ENCODE measurements around the gene WLS. TPM values are rescaled to one million over a fixed set of nuclear protein-coding genes. Genes with fewer than 3 reads are reported as not detected.
A peak's percentile ranks its signal among the peaks of the same experiment; 100 is the strongest.

The WLS gene
- total RNA-seq, 4 donors from 2014 or later: 44.4 to 114 (median 55.2) TPM

DNA sequence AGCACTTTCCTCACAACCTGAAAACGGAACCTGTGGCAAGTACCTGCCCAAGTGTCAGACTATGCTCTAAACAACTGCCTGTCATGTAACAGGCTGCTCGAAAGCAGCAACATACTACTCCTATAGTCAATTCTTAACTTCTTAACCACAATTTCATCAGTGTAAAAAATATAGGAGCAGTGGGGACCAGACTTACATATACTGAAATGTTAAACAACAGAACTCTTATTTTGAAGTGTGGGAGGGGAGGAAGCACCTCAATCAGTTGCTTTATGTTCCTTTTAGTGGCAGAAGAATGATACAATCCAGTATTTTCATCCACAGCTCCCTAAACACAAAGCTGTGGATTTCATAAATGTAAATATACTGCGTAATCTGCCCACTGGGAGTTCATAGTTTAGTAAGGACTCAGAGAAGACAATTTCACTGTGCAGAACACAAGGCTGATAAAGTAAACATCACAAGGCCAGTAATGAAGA, 44.2 kb downstream of the WLS start:
- no peak for ATAC-seq (ENCODE audit: low FRiP score)
- DNase-seq (ENCODE audit: low spot score): no peak
- TF ChIP-seq, protein P1, sequence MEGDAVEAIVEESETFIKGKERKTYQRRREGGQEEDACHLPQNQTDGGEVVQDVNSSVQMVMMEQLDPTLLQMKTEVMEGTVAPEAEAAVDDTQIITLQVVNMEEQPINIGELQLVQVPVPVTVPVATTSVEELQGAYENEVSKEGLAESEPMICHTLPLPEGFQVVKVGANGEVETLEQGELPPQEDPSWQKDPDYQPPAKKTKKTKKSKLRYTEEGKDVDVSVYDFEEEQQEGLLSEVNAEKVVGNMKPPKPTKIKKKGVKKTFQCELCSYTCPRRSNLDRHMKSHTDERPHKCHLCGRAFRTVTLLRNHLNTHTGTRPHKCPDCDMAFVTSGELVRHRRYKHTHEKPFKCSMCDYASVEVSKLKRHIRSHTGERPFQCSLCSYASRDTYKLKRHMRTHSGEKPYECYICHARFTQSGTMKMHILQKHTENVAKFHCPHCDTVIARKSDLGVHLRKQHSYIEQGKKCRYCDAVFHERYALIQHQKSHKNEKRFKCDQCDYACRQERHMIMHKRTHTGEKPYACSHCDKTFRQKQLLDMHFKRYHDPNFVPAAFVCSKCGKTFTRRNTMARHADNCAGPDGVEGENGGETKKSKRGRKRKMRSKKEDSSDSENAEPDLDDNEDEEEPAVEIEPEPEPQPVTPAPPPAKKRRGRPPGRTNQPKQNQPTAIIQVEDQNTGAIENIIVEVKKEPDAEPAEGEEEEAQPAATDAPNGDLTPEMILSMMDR (IDR thresholded peaks at IDR 0.05): no peak

DNA sequence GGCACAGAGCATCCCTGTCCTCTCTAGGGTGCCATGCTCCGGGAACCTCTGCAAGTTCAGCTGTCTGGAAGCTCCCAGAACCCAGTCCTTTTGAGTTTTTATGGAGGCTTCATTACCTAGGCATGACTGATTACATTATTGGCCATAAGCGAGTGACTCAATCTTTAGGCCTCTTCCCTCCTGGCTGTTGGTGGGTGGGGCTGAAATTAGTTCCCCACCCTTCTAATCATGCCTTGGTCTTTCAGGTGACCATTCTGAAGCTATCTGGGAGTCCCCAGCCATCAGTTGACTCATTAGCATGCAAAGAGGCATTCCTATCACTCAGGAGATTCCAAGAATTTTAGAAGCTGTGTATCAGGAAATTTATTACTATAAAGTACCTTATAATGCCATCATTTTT, 46.6 kb downstream of the WLS start:
- TF ChIP-seq, protein P1 (IDR thresholded peaks at IDR 0.05): no peak
- ATAC-seq (ENCODE audit: low FRiP score): no peak
- no peak for DNase-seq (ENCODE audit: low spot score)

DNA sequence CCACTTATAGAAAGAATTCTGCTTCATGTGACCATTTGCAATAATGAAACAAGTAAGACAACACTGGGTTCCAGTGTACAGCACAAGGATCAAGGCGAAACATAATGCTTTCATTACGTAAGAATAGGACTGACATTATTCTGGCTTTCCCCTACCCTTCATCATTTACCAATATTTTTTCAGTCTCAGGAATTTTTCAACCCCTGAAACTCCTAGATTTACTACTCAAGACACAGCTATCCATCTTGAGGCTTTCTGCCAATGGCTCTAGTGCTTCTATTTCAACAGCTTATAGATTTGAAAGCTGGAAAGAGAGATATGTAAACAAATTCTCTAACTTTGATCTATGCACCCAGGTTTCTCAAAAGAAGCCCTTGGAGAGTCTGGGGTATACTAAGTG, 48.4 kb downstream of the WLS start:
- TF ChIP-seq, protein P1 (IDR thresholded peaks at IDR 0.05): no peak
- no peak for ATAC-seq (ENCODE audit: low FRiP score)
- no peak for DNase-seq (ENCODE audit: low spot score)

DNA sequence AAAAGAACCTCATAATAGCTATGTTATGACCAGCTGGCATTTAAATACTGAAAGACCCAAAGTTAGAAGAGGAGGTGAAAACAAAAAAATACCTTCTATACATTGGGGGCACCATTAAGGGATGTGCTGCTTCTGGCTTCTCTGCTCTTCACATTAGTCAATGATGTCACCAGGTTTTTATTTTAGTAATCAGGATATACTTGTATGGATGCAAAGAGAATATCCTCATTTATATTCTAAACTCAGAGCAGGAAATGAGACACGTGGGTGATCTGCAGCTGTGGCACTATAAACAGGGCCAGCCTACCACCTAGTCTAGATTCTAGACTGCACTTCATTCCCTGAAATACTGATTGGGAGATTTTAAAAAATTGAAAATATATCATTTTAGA, 51.2 kb downstream of the WLS start:
- ATAC-seq (ENCODE audit: low FRiP score) (no peak), DNase-seq (ENCODE audit: low spot score) (no peak)
- TF ChIP-seq, protein P1 (IDR thresholded peaks at IDR 0.05): no peak

DNA sequence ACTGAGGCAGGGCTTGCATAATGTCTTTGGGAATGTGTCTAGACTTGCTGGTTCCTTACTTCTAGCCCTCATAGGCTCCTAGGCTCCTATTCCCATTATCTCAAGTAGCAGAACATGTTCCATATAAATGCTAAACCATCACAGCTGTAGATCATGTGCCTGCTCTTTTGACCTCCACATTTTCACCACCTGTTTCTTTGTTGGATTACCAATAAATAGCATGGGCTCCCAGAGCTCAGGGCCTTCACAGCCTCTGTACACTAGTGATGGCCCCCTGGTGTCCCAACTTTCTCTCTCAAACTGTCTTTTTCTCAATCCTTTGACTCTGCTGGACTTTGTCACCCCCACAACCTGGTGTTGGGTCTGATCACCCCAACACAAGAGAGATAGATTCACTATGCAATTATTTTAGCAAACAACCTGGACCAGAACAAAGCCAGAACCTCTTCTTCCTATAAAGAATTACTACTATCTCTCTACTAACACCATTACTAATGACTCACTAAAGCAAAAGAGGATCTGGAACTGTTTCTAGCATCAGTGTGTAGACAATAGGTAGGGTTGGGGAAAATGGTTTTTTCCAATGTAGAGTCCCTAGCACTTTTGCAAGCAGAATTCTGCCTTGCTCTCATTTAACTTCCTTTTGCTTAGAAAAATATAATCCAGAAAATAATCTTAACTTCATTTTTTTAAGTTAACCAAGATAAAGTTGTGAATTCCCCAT, 51.7 kb downstream of the WLS start:
- no peak for ATAC-seq (ENCODE audit: low FRiP score)
- TF ChIP-seq, protein P1 (IDR thresholded peaks at IDR 0.05): no peak
- DNase-seq (ENCODE audit: low spot score): no peak

DNA sequence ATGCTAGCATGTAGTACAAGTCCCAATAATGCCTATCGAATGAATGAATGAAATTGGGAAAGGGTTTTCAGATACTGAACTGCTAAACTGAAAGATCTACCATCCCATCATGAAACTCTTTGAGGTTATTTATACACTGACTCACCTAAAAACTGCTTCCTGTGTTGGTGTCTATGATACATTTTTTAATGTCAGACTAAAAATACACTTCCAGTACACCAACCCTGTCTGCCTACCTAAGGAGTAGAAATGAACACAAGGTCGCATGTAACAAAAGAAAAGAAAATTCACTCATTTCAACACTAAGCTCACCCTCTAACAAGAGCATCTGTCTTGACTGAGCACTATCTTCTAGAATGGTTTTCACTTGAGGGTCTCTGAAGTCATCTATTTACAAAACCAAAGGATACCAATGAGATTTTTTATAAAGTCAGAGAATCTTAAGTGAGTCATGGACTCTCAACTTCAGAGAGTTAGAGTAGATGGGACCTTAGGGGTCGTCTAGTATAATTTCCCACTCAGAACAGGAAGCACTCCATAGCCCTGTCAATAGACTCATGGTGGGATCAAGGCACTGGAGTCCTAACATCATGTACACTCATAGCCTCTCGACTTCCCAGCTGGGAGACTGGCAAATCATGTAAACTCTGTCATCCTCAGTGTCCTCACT, 53.4 kb downstream of the WLS start:
- DNase-seq (ENCODE audit: low spot score) (no peak), ATAC-seq (ENCODE audit: low FRiP score) (peak; percentile 35)
- TF ChIP-seq, protein P1 (IDR thresholded peaks at IDR 0.05): no peak

All from omental fat pad (tissue), 4 donors.